GM19397 (cell line): ENCODE results near the gene GPC5.

Experiments
- ATAC-seq: cut with Tn5 transposase; IDR thresholded peaks from one replicate; pipeline ENCODE4 v1.9.1; 2021; ENCODE audit warnings: mild to moderate bottlenecking, moderate library complexity; ENCODE audit not compliant: unreplicated experiment

The GPC5 gene

GRCh38 chr13:91588541-91588940 is 190.1 kb downstream of the GPC5 start:
- ATAC-seq, result no peak

GRCh38 chr13:91592056-91593014 is 193.9 kb downstream of the GPC5 start:
- ATAC-seq, result no peak

- no peak for ATAC-seq
Observed at GRCh38 chr13:91593456-91593855, 195.0 kb downstream of the GPC5 start.

GRCh38 chr13:91594061-91594460 is 195.6 kb downstream of the GPC5 start:
- no peak for ATAC-seq

GRCh38 chr13:91595677-91596076 is 197.3 kb downstream of the GPC5 start:
- ATAC-seq, result no peak

- no peak for ATAC-seq
Observed at GRCh38 chr13:91596842-91597241, 198.4 kb downstream of the GPC5 start.

- no peak for ATAC-seq
Observed at GRCh38 chr13:91598655-91599054, 200.2 kb downstream of the GPC5 start.

GRCh38 chr13:91601273-91601672 is 202.9 kb downstream of the GPC5 start:
- no peak for ATAC-seq

GRCh38 chr13:91601807-91602206 is 203.4 kb downstream of the GPC5 start:
- ATAC-seq, result no peak

GRCh38 chr13:91609353-91609752 is 210.9 kb downstream of the GPC5 start:
- ATAC-seq, result no peak

GRCh38 chr13:91618315-91618714 is 219.9 kb downstream of the GPC5 start:
- no peak for ATAC-seq

- ATAC-seq, result no peak
Observed at GRCh38 chr13:91620670-91621141, 222.3 kb downstream of the GPC5 start.

GRCh38 chr13:91621161-91621560 is 222.7 kb downstream of the GPC5 start:
- ATAC-seq, result no peak

GRCh38 chr13:91621963-91622362 is 223.5 kb downstream of the GPC5 start:
- ATAC-seq, result no peak

- no peak for ATAC-seq
Observed at GRCh38 chr13:91622778-91623550, 224.5 kb downstream of the GPC5 start.

- ATAC-seq, result no peak
Observed at GRCh38 chr13:91627952-91628739, 229.7 kb downstream of the GPC5 start.

GRCh38 chr13:91630946-91631345 is 232.5 kb downstream of the GPC5 start:
- no peak for ATAC-seq

- ATAC-seq, result no peak
Observed at GRCh38 chr13:91632086-91632485, 233.7 kb downstream of the GPC5 start.

GRCh38 chr13:91639330-91639729 is 240.9 kb downstream of the GPC5 start:
- ATAC-seq, result no peak

- ATAC-seq, result no peak
Observed at GRCh38 chr13:91643394-91643793, 245.0 kb downstream of the GPC5 start.

GRCh38 chr13:91644806-91645205 is 246.4 kb downstream of the GPC5 start:
- no peak for ATAC-seq
